BLaER1 treated with 17β-estradiol and CSF1 and Interleukin-3, amounts not matched to agents 10 nM and 100 nM (cell line): ENCODE results near the gene CARF.
A peak's percentile ranks its signal among the peaks of the same experiment; 100 is the strongest.
"Not testable (repeated sequence)": the region's sequence is repeated elsewhere in the genome, so short reads cannot be mapped to it uniquely, and the experiment has no call there.

Experiments
- H3K27ac ChIP-seq, 11 experiments: shearing (Covaris generic); formaldehyde crosslinking; 2 replicates each; pipeline ENCODE4 v1.8.1; 2022
- H3K27me3 ChIP-seq, 11 experiments: shearing (Covaris generic); formaldehyde crosslinking; 2 replicates each; pipeline ENCODE4 v1.8.1; 2022
- H3K36me3 ChIP-seq, 11 experiments: shearing (Covaris generic); formaldehyde crosslinking; 2 replicates each; pipeline ENCODE4 v1.8.1; 2022
- H3K4me1 ChIP-seq, 10 experiments: shearing (Covaris generic); formaldehyde crosslinking; 2 replicates each; pipeline ENCODE4 v1.8.1; 2022
- H3K4me2 ChIP-seq, 11 experiments: shearing (Covaris generic); formaldehyde crosslinking; 2 replicates each; pipeline ENCODE4 v1.8.1; 2022
- H3K4me3 ChIP-seq, 10 experiments: shearing (Covaris generic); formaldehyde crosslinking; 2 replicates each; pipeline ENCODE4 v1.8.1; 2022
- H3K9ac ChIP-seq, 11 experiments: shearing (Covaris generic); formaldehyde crosslinking; 2 replicates each; pipeline ENCODE4 v1.8.1; 2022
- H3K9me3 ChIP-seq, 11 experiments: shearing (Covaris generic); formaldehyde crosslinking; replicated peaks in 1 of 11; 2 replicates each; pipeline ENCODE4 v1.8.1; 2022
- H4K20me1 ChIP-seq, 11 experiments: shearing (Covaris generic); formaldehyde crosslinking; 2 replicates each; pipeline ENCODE4 v1.8.1; 2022
- Cebpa-rat ChIP-seq, 11 experiments: shearing (Covaris generic); IDR thresholded peaks; 2 replicates each; pipeline ENCODE4 v1.8.1; 2022

CARF gene

DNA sequence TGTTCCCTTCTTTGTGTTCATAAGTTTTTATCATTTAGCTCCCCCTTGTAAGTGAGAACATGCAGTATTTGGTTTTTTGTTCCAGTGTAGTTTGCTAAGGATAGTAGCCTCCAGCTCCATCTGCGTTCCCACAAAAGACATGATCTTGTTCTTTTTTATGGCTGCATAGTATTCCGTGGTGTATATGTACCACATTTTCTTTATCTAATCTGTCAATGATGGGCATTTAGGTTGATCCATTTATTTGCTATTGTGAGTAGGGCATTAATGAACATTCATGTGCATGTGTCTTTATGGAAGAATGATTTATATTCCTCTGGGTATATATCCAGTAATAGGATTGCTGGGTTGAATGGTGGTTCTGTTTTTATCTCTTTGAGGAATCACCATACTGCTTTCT is 33.4 kb downstream of the CARF start:
- Histone ChIP-seq H3K4me2 (no peak overlapping the region), H3K27ac (no peak overlapping the region), H3K4me3 (no peak overlapping the region), H3K9me3 (peaks cover 27 to 38% (median 35%) of the 10 kb centered on the region in 11 experiments), H3K4me1 (peaks cover 0 to 2% (median 0%) of the 10 kb centered on the region in 10 experiments; a peak in 1 of 20 replicates), H3K36me3 (peaks cover 14 to 56% (median 37%) of the 10 kb centered on the region in 11 experiments; a peak in 20 of 22 replicates), H3K9ac (no peak overlapping the region), H4K20me1 (no peaks in the 10 kb centered on the region), H3K27me3 (no peaks in the 10 kb centered on the region)
- TF ChIP-seq Cebpa-rat (IDR thresholded peaks at IDR 0.05), result no peak

DNA sequence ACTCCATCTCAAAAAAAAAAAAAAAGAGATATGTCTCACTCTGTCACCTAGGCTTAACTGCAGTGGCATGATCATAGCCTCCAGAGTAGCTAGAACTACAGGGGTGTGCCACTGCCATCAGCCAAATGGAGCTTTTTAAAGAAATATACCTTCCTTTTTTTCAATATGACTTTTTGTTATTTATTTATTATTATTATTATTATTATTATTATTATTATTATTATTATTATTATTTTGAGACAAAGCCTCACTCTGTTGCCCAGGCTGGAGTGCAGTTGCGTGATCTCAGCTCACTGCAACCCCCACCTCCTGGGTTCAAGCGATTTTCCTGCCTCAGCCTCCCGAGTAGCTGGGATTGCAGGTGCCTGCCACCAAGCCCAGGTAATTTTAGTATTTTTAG is 37.3 kb downstream of the CARF start:
- H3K4me2 ChIP-seq, H3K27me3 ChIP-seq, H4K20me1 ChIP-seq, H3K4me1 ChIP-seq, H3K27ac ChIP-seq, H3K9ac ChIP-seq, H3K4me3 ChIP-seq: not testable (repeated sequence)
- Histone ChIP-seq H3K36me3 (peaks cover 0 to 48% (median 34%) of the 10 kb centered on the region in 11 experiments; a peak in 20 of 22 replicates), H3K9me3 (peaks cover 27 to 38% (median 35%) of the 10 kb centered on the region in 11 experiments)

DNA sequence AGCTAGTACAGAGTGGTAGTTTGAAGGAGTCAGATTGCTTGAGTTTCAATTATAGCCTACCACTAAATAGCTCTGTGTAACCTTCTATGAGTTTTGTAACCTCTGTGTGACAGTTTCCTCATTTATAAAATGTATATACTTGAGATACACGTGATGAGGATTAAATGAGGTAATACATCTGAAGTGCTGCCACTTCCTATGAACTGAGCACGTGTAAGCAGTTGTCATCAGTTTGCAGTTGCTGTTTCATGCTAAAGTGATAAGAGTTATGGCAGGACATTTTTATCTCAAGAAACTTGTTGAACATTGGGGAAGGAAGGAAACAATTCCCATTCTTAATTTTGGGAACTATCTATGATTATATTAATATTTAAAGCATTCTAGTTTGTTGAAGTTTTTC is 38.5 kb downstream of the CARF start:
- no peak overlapping the region for H3K4me2 ChIP-seq
- TF ChIP-seq Cebpa-rat (IDR thresholded peaks at IDR 0.05), result no peak

DNA sequence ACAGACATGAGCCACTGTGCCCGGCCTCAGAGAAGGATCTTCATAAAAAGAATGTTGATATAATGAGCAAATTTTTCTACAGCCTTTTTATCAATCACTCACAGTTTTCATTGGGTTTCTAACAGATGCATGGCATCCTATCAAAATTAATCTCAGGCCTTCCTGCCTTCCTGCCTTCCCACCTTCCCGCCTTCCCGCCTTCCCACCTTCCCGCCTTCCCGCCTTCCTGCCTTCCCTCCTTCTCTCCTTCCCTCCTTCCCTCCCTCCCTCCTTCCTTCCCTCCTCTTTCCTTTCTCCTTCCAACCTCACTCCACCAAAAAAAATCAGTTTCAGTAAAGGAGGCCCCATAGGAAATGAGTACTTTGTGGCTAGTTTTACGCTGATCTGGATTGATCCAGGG is 48.4 kb downstream of the CARF start:
- no peak overlapping the region for H3K4me3 ChIP-seq
- H3K4me2 ChIP-seq, result no peak overlapping the region
- H3K9ac ChIP-seq, result no peak overlapping the region
- H3K27me3 ChIP-seq, result no peaks in the 10 kb centered on the region
- no peaks in the 10 kb centered on the region for H3K9me3 ChIP-seq
- no peaks in the 10 kb centered on the region for H4K20me1 ChIP-seq
- TF ChIP-seq Cebpa-rat (IDR thresholded peaks at IDR 0.05), result no peak
- peaks cover 0 to 51% (median 11%) of the 10 kb centered on the region in 11 experiments; a peak in 13 of 22 replicates for H3K36me3 ChIP-seq
- no peaks in the 10 kb centered on the region for H3K4me1 ChIP-seq
- H3K27ac ChIP-seq, result no peak overlapping the region

More for the DNA sequence above, 38.5 kb downstream of the CARF start:
- Histone ChIP-seq H3K27ac (no peak overlapping the region), H3K36me3 (peaks cover 0 to 44% (median 29%) of the 10 kb centered on the region in 11 experiments; a peak in 19 of 22 replicates), H3K9ac (no peak overlapping the region), H3K4me3 (no peak overlapping the region), H3K27me3 (no peaks in the 10 kb centered on the region), H3K4me1 (peaks cover 0 to 4% (median 0%) of the 10 kb centered on the region in 10 experiments; a peak in 1 of 20 replicates), H4K20me1 (no peaks in the 10 kb centered on the region), H3K9me3 (peaks cover 24 to 32% (median 30%) of the 10 kb centered on the region in 11 experiments)

DNA sequence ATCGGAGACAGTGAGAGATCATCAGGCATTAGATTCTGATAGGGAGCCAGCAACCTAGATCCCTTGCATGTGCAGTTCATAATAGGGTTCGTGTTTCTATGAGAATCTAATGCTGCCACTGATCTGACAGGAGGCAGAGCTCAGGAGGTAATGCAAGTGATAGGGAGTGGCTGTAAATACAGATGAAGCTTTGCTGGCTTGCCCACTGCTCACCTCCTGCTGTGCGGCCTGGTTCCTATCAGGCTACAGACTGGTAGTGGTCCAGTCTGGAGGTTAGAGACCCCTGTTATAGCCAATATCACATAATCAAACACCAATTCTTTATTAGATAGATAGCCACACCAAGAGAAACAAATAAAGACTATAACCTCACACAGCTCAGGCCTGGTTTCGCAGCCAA is 51.6 kb downstream of the CARF start:
- H3K4me1 ChIP-seq, result peaks cover 0 to 4% (median 0%) of the 10 kb centered on the region in 10 experiments; a peak in 1 of 20 replicates
- no peaks in the 10 kb centered on the region for H4K20me1 ChIP-seq
- no peak overlapping the region for H3K4me3 ChIP-seq
- no peak overlapping the region for H3K4me2 ChIP-seq
- no peaks in the 10 kb centered on the region for H3K27me3 ChIP-seq
- no peak overlapping the region for H3K27ac ChIP-seq
- no peaks in the 10 kb centered on the region for H3K9me3 ChIP-seq
- no peak for TF ChIP-seq Cebpa-rat (IDR thresholded peaks at IDR 0.05)
- peaks cover 0 to 28% (median 4%) of the 10 kb centered on the region in 11 experiments; a peak in 8 of 22 replicates for H3K36me3 ChIP-seq
- H3K9ac ChIP-seq, result no peak overlapping the region

DNA sequence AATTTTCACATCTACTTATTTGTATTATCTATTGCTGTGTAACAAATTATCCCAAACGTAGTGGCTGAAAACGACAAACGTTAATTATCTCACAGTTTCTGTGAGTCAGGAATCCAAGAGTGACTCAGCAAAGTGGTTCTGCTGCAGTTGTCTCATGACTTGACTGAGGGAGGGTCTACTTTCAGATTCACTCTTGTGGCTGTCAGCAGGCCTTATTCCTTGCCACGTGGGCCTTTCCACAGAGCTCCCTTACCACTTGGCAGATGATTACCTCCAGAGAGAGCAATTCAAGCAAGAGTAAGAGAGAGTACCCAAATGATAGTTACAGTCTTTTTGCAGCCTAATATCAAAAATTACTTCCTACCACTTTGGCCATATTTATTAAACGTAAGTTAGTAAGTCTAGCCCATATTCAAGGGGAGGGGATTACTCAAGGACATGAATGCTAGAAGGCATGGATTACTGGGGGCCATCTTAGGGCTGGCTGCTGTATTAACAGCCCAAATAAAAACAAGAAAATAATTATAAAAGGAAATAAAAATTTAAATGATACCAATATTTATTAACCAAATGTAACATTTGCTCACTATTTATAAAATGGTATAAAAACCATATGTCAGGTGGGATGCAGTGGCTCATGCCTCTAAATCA is 53.9 kb downstream of the CARF start:
- Histone ChIP-seq H3K36me3 (peaks cover 0 to 15% (median 0%) of the 10 kb centered on the region in 11 experiments; a peak in 4 of 22 replicates), H4K20me1 (no peaks in the 10 kb centered on the region), H3K4me1 (peaks cover 0 to 4% (median 0%) of the 10 kb centered on the region in 10 experiments; a peak in 1 of 20 replicates), H3K27me3 (no peaks in the 10 kb centered on the region), H3K4me2 (0 out of 22 replicates have a peak overlapping the region, but pooled peaks of 1 of the 11 experiments have one; percentile 10), H3K27ac (peak overlapping the region in 2 of 11 experiments; percentile 31 to 53; a peak in 3 of 22 replicates), H3K9me3 (no peaks in the 10 kb centered on the region), H3K9ac (no peak overlapping the region), H3K4me3 (no peak overlapping the region)
- TF ChIP-seq Cebpa-rat (IDR thresholded peaks at IDR 0.05), result no peak

DNA sequence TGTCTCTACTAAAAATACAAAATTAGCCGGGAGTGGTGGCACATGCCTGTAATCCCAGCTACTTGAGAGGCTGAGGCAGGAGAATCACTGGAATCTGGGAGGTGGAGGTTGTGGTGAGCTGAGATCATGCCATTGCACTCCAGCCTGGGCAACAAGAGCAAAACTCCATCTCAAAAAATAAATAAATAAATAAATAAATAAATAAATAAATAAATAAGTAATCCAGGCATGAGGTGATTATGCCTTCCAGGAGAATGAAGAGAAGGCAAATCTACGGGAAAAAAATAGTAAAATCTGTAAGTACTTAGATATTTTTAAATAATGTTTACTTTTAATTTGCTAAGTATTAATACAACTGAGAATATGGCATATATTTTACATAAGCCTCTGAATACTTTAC is 57.3 kb downstream of the CARF start:
- not testable (repeated sequence) for H3K4me2 ChIP-seq, H4K20me1 ChIP-seq, H3K4me1 ChIP-seq, H3K27me3 ChIP-seq, H3K27ac ChIP-seq, H3K9me3 ChIP-seq, H3K4me3 ChIP-seq, H3K9ac ChIP-seq
- peaks cover 0 to 23% (median 11%) of the 10 kb centered on the region in 11 experiments; a peak in 13 of 22 replicates for H3K36me3 ChIP-seq

DNA sequence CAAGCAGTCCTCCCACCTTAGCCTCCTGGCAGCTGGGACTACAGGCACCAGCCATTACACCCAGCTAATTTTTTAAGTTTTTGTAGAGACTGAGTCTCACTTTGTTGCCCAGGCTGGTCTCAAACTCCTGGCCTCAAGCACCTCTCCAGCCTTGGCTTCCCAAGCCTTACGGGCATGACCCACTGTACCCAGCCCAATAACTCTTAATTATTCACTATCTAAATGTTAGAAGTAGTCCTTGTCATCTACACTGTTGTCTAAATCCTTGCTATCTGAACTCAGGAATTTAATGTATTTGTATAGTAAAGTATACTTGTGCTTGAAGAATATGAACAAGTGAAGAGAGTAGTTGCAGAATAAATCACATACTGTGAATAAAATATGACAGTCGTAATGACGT is 64.7 kb downstream of the CARF start:
- H3K9me3 ChIP-seq, result peaks cover 0 to 5% (median 0%) of the 10 kb centered on the region in 11 experiments; a peak in 4 of 22 replicates
- H3K4me2 ChIP-seq, result no peak overlapping the region
- no peaks in the 10 kb centered on the region for H4K20me1 ChIP-seq
- peaks cover 4 to 63% (median 22%) of the 10 kb centered on the region in 11 experiments; a peak in 18 of 22 replicates for H3K36me3 ChIP-seq
- H3K4me1 ChIP-seq, result no peaks in the 10 kb centered on the region
- no peak for TF ChIP-seq Cebpa-rat (IDR thresholded peaks at IDR 0.05)
- no peak overlapping the region for H3K4me3 ChIP-seq
- no peaks in the 10 kb centered on the region for H3K27me3 ChIP-seq
- H3K27ac ChIP-seq, result no peak overlapping the region
- no peak overlapping the region for H3K9ac ChIP-seq

DNA sequence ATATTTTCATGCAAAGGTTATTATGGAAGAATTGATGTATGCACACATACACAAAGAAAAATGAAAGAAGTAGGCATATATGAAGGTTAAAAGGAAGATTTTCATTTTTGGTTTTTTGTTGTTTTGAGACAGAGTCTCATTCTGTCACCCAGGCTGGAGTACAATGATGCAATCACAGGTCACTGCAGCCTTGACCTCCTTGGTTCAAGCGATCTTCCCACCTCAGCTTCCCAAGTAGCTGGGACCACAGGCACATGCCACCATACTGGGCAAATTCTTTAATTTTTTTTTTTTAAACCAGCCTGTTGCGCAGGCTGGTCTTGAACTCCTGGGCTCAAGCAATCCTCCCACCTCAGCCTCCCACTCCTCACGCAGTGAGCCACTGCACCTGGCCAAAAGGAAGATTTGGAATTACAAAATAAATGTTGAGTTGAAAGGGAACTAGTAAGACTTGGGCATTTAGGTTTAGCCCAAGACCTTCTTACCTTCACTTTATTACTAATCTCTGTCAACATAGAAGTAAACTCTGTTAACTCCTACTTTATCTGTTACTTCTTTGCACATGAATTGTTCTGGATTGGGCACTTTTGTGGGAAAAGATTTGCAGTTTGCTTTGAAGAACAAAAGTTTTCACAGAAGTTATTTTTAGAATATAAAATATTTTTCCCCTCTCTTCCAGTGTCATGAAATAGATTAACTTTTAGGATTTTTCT is 70.9 kb downstream of the CARF start:
- Histone ChIP-seq H3K27me3 (no peaks in the 10 kb centered on the region), H3K27ac (no peak overlapping the region), H3K4me1 (no peaks in the 10 kb centered on the region), H3K4me2 (no peak overlapping the region), H3K9me3 (peaks cover 0 to 5% (median 0%) of the 10 kb centered on the region in 11 experiments; a peak in 4 of 22 replicates), H3K36me3 (peaks cover 4 to 34% (median 12%) of the 10 kb centered on the region in 11 experiments; a peak in 16 of 22 replicates), H4K20me1 (no peaks in the 10 kb centered on the region), H3K4me3 (no peak overlapping the region), H3K9ac (no peak overlapping the region)
- no peak for TF ChIP-seq Cebpa-rat (IDR thresholded peaks at IDR 0.05)
